GF-D8 (cell line): ENCODE measurements around the gene TOGARAM2.

Experiments used
- DNase-seq: peaks from one replicate; lab custom pipeline; 2025; lab: John Stamatoyannopoulos, UW

TOGARAM2 gene

GRCh38 chr2:29021886-29022285, 40.8 kb downstream of the TOGARAM2 start:
- no peak for DNase-seq

DNA sequence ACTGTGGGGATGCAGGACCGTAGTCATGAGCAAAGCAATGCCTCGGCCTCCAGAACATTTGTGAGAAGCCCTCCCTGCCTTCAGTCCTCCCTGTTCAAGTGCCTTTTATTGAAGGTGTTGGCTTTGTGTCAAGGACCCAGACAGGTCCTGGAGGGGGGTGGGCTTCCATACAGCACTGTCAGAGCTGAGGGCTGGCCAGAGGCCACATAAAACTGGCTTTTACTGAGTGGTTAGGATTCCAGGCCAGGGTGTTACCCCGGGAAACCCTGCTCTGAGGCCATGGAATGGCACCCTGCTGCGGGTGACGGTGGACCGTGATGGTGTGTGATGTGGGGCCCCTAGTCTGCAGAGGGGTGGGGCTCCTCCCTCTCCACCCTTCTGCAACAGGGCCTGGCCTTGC, 41.6 kb downstream of the TOGARAM2 start:
- DNase-seq = no peak

GRCh38 chr2:29023188-29023587, 42.1 kb downstream of the TOGARAM2 start:
- no peak for DNase-seq

GRCh38 chr2:29024882-29025430, 43.9 kb downstream of the TOGARAM2 start:
- no peak for DNase-seq

GRCh38 chr2:29025711-29026110, 44.6 kb downstream of the TOGARAM2 start:
- DNase-seq = no peak

- DNase-seq = no peak
These were observed 49.9 kb downstream of the TOGARAM2 start for GRCh38 chr2:29031046-29031445.

GRCh38 chr2:29032189-29032588, 51.1 kb downstream of the TOGARAM2 start:
- DNase-seq = no peak

DNA sequence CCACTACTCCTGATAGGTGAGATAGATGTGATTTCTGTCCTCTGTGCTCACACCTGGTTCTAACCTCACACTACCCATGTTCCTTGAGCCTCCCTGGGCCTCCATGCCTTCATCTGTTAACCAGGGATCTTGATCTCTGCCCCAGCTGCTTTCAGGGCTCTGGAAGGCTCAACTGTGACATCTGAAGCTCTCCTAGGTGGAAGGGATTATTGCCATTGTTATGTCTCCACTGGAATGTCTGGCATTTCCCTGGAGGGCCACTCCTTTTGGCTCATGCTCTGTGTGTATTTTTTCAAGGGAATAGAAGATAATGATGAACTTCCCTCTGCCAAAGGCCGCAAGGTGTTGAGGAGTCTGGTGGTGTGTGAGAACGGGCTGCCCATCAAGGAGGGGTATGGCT, 52.1 kb downstream of the TOGARAM2 start:
- DNase-seq = no peak

GRCh38 chr2:29033656-29034055, 52.6 kb downstream of the TOGARAM2 start:
- DNase-seq = no peak

- DNase-seq = no peak
These were observed 54.1 kb downstream of the TOGARAM2 start for GRCh38 chr2:29035016-29035745.

DNA sequence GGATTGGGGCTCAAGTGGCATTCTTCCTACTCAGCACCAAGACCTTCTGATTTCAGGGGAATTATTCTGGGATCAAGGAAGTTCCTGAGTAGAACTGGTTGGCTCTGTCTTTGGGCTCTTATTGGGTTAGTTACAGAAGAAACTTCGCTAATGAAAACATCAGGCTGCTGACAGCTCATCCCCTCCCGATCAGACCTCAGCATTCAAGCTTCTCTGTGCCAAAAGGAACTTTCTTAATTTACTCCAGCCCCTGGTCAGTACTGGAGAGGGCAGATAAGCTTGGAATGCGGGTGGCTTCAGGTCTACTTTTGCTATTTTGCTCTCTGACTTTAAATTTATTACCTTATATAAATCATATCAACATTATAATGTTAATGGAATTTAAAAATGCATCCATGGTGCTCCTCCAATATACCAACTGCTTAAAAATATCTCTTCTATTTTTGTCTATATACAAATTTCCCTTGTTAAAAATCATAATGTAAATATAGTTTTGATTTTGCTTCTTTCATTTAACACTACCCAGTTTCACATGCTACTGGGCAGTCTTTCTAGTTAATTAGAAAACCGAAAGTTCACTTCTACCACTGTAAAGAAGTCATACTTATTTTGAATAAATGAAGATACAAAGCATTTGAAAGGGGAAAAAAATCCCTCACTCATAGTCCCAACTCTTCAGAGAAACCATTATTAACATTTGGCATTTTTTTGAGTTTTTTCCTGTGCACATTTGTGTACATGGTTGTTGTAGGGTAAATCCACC, 58.8 kb downstream of the TOGARAM2 start:
- no peak for DNase-seq

- no peak for DNase-seq
These were observed 59.5 kb downstream of the TOGARAM2 start for GRCh38 chr2:29040552-29040951.

GRCh38 chr2:29041161-29041660, 60.1 kb downstream of the TOGARAM2 start:
- no peak for DNase-seq

DNA sequence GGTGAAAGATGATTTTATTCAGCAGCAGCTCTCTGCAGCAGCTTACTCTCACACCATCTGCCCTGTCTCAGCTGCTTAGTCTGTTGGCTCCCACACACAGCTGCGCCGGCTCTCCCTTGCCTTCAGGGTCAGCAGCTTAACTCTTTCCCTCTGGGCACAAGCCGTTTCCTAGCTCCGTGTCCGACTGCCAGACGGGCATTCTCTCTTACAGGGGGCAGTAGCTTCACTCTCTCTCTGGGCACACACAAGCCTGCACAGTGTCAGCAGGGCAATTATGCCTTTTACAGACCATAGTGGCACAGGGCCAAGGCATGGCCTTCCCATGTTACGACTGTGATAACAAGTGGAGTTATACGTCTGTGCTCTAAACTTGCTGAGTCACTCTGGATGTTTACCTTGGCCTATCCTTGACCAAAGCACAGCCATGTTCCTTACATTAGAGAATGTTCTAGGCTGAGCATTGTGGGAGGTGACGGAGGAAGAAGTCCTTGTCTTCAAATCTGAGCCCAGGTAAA, 61.5 kb downstream of the TOGARAM2 start:
- DNase-seq = no peak

GRCh38 chr2:29044459-29044858, 63.4 kb downstream of the TOGARAM2 start:
- DNase-seq = no peak

GRCh38 chr2:29046321-29046720, 65.2 kb downstream of the TOGARAM2 start:
- DNase-seq = no peak

GRCh38 chr2:29047083-29047845, 66.2 kb downstream of the TOGARAM2 start:
- DNase-seq = no peak

- no peak for DNase-seq
These were observed 69.5 kb downstream of the TOGARAM2 start for GRCh38 chr2:29050591-29050990.

- DNase-seq = no peak
These were observed 70.6 kb downstream of the TOGARAM2 start for GRCh38 chr2:29051730-29052129.

DNA sequence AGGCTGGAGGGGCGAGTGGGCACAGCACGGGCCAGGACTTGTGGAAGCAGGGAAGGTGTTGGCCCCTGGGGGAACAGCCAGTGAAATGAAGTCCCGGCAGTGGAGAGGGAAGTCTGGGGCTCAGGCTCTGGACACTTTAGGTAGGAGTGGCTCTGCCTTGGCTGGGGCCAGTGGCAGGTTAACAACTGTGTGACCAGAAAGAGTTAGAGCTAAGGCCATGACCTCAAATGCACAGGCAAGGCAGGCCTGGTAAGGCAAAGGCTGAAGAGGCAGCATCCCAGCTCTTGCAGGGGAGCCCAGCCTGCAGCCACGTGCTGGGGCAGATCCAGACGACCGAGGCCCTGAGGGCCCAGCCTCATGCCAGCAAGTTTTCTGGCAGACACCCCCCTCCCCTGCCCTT, 71.7 kb downstream of the TOGARAM2 start:
- DNase-seq = no peak

DNA sequence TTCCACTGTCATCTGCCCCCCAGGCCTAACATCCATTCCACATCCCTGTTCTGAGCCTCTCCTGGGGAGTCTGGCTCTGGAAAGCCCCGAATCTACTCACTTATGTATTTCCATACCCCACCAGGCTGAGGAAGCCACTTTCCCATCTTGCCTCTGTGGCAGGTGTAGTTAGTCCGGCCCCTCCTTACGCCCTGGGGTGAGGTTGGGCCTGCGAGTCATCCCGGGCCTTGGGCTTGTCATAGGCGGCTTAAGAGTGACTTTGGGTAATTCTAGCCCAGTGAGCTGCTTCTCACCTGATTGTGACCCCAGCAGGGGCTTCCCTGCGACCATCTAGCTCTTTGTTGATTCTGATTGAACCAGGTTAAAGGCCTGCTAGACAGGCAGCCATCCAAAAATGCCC, 72.1 kb downstream of the TOGARAM2 start:
- no peak for DNase-seq
